Spleen (tissue), 11 donors: ENCODE data around the gene PGAP3. TPM values are rescaled to one million over a fixed set of nuclear protein-coding genes. Genes with fewer than 3 reads are reported as not detected.

ENCODE experiments used
- DNase-seq: peaks from one replicate; pipeline ENCODE4 v3.0.0-alpha.2; 2020
- H3K27ac ChIP-seq, 8 donors: fragments of 200-600 bp; sonication (generic) in 7 of 8; 1 replicate in 4 of 8; 2 replicates in 4 of 8; pipeline versions ENCODE4 v1.5.0 to v1.8.0; 2016 to 2021; ENCODE audit warnings: inconsistent platforms in 4 of 8, mild to moderate bottlenecking in 4 of 8, moderate library complexity in 1 of 8
- H3K27me3 ChIP-seq, 7 donors: fragments of 200-600 bp; sonication (generic) in 6 of 7; replicated peaks in 1 of 7; 1 replicate in 4 of 7; 2 replicates in 3 of 7; pipeline versions ENCODE4 v1.5.0 to v1.8.0; 2016 to 2021; ENCODE audit warnings: inconsistent platforms in 3 of 7, mild to moderate bottlenecking in 1 of 7
- H3K36me3 ChIP-seq, 6 donors: fragments of 200-600 bp; sonication (generic) in 5 of 6; 1 replicate in 4 of 6; 2 replicates in 2 of 6; pipeline versions ENCODE4 v1.5.0 to v1.8.0; 2016 to 2021; ENCODE audit warnings: inconsistent platforms in 2 of 6
- H3K4me1 ChIP-seq, 6 donors: fragments of 200-600 bp; sonication (generic) in 5 of 6; 1 replicate in 3 of 6; 2 replicates in 3 of 6; pipeline versions ENCODE4 v1.5.0 to v1.8.0; 2016 to 2021; ENCODE audit warnings: inconsistent platforms in 3 of 6
- H3K4me3 ChIP-seq, 8 donors: fragments of 200-600 bp; sonication (generic) in 7 of 8; 1 replicate in 4 of 8; 2 replicates in 4 of 8; pipeline versions ENCODE4 v1.5.0 to v1.8.0; 2016 to 2021; ENCODE audit warnings: inconsistent platforms in 4 of 8, mild to moderate bottlenecking in 4 of 8, moderate library complexity in 2 of 8
- H3K9me3 ChIP-seq, 8 donors: fragments of 200-600 bp; sonication (generic) in 7 of 8; 1 replicate in 4 of 8; 2 replicates in 4 of 8; pipeline versions ENCODE4 v1.5.0 to v1.8.0; 2016 to 2021; ENCODE audit warnings: inconsistent platforms in 4 of 8
- POLR2A ChIP-seq, 3 donors: fragments of 450-650 bp; IDR thresholded peaks; one replicate each; pipeline ENCODE4 v1.5.1; 2017; ENCODE audit warnings: antibody characterized with exemption in 3 of 3, mild to moderate bottlenecking in 1 of 3
- POLR2AphosphoS5 ChIP-seq, 3 donors: sonication (generic); formaldehyde crosslinking; IDR thresholded peaks; one replicate each; pipeline ENCODE4 v1.5.1; 2017; ENCODE audit warnings: antibody characterized with exemption in 3 of 3
- WGBS, 5 donors: extraction: QIAGEN DNeasy Blood & Tissue Kit in 3 of 5; methylation state at CpG; one replicate each; pipeline versions ENCODE4 v1.1.5 to v1.1.7; 2013 to 2018; 5-methylcytosine and 5-hydroxymethylcytosine counted together
- intact Hi-C: fragments of 100-400 bp; cut with DNase I; formaldehyde crosslinking; loops from one replicate; pipeline ENCODE4 v1.15.0; 2023; ENCODE audit warnings: low total_unique reads
- polyA plus RNA-seq, 3 donors: library from polyadenylated mRNA; stranded (reverse); fragments of 200-250 nt; gene quantifications; one replicate each; pipeline ENCODE4 v1.2.1, GENCODE V29; 2013
- total RNA-seq, 7 donors: library from RNA; depleted of rRNA in 3 of 7; stranded (reverse); fragments of >200 nt in 3 of 7; fragmentation: NEBNext Ultra II Directional in 4 of 7; extraction: Animal tissue kit (Norgen Biotek cat#: 25700) in 4 of 7; gene quantifications; one replicate each; pipeline versions ENCODE4 v1.1.0 to v1.2.1, GENCODE V29; 2016 to 2021
- TF ChIP-seq, protein P1 (sequence below), 11 experiments: fragments of 200-600 bp in 7 of 11; fragments of 450-650 bp in 4 of 11; sonication (generic) in 4 of 11; IDR thresholded peaks in 8 of 11; conservative IDR thresholded peaks in 3 of 11; 1 replicate in 7 of 11; 2 replicates in 4 of 11; pipeline versions ENCODE4 v1.4.0 to v1.8.0; 2016 to 2021; ENCODE audit warnings: antibody characterized with exemption in 11 of 11, inconsistent platforms in 4 of 11, mild to moderate bottlenecking in 1 of 11
- donor health status: healthy with polysubstance abuse.
- donor health status: DM: no; HTN: no; CAD: no; lungs with moderate emphysema.
- donor health status: DM: no; HTN: no; CAD: no.
- donor health status: Bipolar disorder and iron deficiency.
- donor health status: healthy.
- donor health status: DM: no; HTN: no; CAD: no.
- donor health status: DM: yes; HTN: yes; CAD: no.

Gene PGAP3
- total and polyA plus RNA-seq, 10 donors, result 11.5 to 27.4 (median 19.5) TPM

GRCh38 chr17:39701784-39702422, 14.0 kb upstream of the PGAP3 start:
- Histone ChIP-seq H3K9me3 (no peaks in the 10 kb centered on the region), H3K4me3 (no peak overlapping the region), H3K36me3 (no peaks in the 10 kb centered on the region), H3K27me3 (peaks cover 0 to 40% (median 24%) of the 10 kb centered on the region in 7 donors), H3K4me1 (peaks cover 0 to 25% (median 6%) of the 10 kb centered on the region in 6 donors), H3K27ac (no peak overlapping the region)
- 72 to 88% (median 82%) methylated on average over 4 of the region's 4 CpGs for WGBS, 5 donors
- no peak for TF ChIP-seq POLR2AphosphoS5 (IDR thresholded peaks at IDR 0.05)
- no peak for TF ChIP-seq POLR2A (IDR thresholded peaks at IDR 0.05)
- TF ChIP-seq, protein P1, sequence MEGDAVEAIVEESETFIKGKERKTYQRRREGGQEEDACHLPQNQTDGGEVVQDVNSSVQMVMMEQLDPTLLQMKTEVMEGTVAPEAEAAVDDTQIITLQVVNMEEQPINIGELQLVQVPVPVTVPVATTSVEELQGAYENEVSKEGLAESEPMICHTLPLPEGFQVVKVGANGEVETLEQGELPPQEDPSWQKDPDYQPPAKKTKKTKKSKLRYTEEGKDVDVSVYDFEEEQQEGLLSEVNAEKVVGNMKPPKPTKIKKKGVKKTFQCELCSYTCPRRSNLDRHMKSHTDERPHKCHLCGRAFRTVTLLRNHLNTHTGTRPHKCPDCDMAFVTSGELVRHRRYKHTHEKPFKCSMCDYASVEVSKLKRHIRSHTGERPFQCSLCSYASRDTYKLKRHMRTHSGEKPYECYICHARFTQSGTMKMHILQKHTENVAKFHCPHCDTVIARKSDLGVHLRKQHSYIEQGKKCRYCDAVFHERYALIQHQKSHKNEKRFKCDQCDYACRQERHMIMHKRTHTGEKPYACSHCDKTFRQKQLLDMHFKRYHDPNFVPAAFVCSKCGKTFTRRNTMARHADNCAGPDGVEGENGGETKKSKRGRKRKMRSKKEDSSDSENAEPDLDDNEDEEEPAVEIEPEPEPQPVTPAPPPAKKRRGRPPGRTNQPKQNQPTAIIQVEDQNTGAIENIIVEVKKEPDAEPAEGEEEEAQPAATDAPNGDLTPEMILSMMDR (IDR thresholded peaks at IDR 0.05 in 8 of 11, conservative IDR thresholded peaks at IDR 0.05 in 3 of 11), result no peak
- DNase-seq, result no peak
- intact Hi-C loops, result no loop called here

DNA sequence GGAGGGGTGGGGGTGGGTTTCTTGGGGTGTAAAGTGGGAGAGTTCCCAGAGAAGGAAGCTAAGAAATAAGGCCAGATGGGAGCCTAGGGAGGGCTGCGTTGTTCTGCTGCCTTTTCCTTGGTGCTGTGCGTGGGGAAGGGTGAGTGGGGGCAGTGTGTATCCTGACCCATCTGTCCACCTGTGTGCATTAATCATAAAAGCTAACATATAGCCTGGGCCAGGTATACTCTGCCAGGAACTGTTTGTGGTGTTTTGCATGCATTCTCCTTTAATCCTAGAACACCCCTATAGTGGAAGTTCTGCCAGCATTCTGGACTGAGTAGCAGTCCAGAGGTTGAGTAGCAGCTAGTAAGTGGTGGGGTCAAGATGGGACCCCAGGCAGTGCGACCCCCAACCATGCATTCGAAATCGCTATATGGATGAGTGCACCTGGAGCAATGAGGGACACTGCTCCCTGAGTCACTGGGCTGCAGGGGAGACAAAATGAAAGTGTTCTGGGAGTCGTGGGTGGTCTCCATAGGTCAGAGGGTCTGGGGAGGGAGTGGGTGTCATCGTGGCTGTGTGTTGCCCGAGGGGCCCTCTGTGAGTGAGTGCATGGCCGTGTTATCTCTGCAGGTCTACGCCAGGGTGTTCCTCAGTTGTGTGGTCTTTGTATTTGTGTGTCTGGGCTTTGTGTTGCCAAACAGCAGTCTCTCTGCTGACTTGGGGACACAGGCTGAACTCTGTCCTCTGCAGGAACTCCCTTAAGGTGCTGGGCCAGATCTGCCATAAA, 13.3 kb upstream of the PGAP3 start:
- TF ChIP-seq POLR2AphosphoS5 (IDR thresholded peaks at IDR 0.05) (no peak), POLR2A (IDR thresholded peaks at IDR 0.05) (no peak)
- TF ChIP-seq, protein P1 (IDR thresholded peaks at IDR 0.05 in 8 of 11, conservative IDR thresholded peaks at IDR 0.05 in 3 of 11), result no peak
- 52 to 67% (median 59%) methylated on average over 10 of the region's 10 CpGs for WGBS, 5 donors
- peak overlapping the region in 5 of 8 donors; percentile 34 to 66 (median 43) for H3K4me3 ChIP-seq
- no peak for DNase-seq
- H3K27me3 ChIP-seq, result peaks cover 0 to 40% (median 24%) of the 10 kb centered on the region in 7 donors
- H3K9me3 ChIP-seq, result no peaks in the 10 kb centered on the region
- no peaks in the 10 kb centered on the region for H3K36me3 ChIP-seq
- H3K4me1 ChIP-seq, result peaks cover 0 to 22% (median 5%) of the 10 kb centered on the region in 6 donors
- H3K27ac ChIP-seq, result no peak overlapping the region
- intact Hi-C loops, result no loop called here

- Histone ChIP-seq H3K36me3 (no peaks in the 10 kb centered on the region), H3K4me1 (peaks cover 0 to 22% (median 5%) of the 10 kb centered on the region in 6 donors), H3K9me3 (no peaks in the 10 kb centered on the region), H3K4me3 (peak overlapping the region; percentile 31 to 66 (median 42)), H3K27ac (peak overlapping the region in 6 of 8 donors; percentile 10 to 70 (median 51)), H3K27me3 (peaks cover 0 to 40% (median 24%) of the 10 kb centered on the region in 7 donors)
- TF ChIP-seq, protein P1 (IDR thresholded peaks at IDR 0.05 in 8 of 11, conservative IDR thresholded peaks at IDR 0.05 in 3 of 11), result no peak
- TF ChIP-seq POLR2A (IDR thresholded peaks at IDR 0.05) (no peak), POLR2AphosphoS5 (IDR thresholded peaks at IDR 0.05) (no peak)
- intact Hi-C loops, result no loop called here
- WGBS, 5 donors, result 3 to 14% (median 4%) methylated on average over 19 to 57 of the region's 57 CpGs
- DNase-seq, result no peak
Measured at GRCh38 chr17:39700148-39700987, 12.5 kb upstream of the PGAP3 start.
